ENCODE results near the gene VAV3. TPM values are rescaled to one million over a fixed set of nuclear protein-coding genes. Genes with fewer than 3 reads are reported as not detected.
A peak's percentile ranks its signal among the peaks of the same experiment; 100 is the strongest.

Gene VAV3
- polyA plus RNA-seq, 3 donors = 5.4 to 9.2 (median 9.0) TPM

GRCh38 chr1:107952989-107953388 is 12.0 kb downstream of the VAV3 start:
- no peak overlapping the region for H3K9ac ChIP-seq (ENCODE audit: insufficient read depth, low read length, poor library complexity, severe bottlenecking)
- peaks cover 99% of the 10 kb centered on the region for H3K79me2 ChIP-seq (ENCODE audit: insufficient read depth, low read length)
- H3K4me1 ChIP-seq (ENCODE audit: control insufficient read depth in 1 of 2, insufficient read depth in 2 of 2, low read length in 2 of 2) = peaks cover 46 to 64% of the 10 kb centered on the region in 2 donors
- WGBS (ENCODE audit: insufficient coverage) = 0% methylated on average over 2 of the region's 2 CpGs
- TF ChIP-seq, protein P1, sequence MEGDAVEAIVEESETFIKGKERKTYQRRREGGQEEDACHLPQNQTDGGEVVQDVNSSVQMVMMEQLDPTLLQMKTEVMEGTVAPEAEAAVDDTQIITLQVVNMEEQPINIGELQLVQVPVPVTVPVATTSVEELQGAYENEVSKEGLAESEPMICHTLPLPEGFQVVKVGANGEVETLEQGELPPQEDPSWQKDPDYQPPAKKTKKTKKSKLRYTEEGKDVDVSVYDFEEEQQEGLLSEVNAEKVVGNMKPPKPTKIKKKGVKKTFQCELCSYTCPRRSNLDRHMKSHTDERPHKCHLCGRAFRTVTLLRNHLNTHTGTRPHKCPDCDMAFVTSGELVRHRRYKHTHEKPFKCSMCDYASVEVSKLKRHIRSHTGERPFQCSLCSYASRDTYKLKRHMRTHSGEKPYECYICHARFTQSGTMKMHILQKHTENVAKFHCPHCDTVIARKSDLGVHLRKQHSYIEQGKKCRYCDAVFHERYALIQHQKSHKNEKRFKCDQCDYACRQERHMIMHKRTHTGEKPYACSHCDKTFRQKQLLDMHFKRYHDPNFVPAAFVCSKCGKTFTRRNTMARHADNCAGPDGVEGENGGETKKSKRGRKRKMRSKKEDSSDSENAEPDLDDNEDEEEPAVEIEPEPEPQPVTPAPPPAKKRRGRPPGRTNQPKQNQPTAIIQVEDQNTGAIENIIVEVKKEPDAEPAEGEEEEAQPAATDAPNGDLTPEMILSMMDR (IDR thresholded peaks at IDR 0.05) = no peak
- H3K36me3 ChIP-seq (replicated peaks in 1 of 2; ENCODE audit: control insufficient read depth in 1 of 2, insufficient read depth in 2 of 2, low read length in 2 of 2) = no peaks in the 10 kb centered on the region
- intact Hi-C loops (cut with micrococcal nuclease) = no loop called here
- no peak overlapping the region for H3K4me3 ChIP-seq (replicated peaks in 1 of 3; ENCODE audit: low read depth in 2 of 3, low read length in 3 of 3)
- Mint-ChIP-seq H3K27ac (peak overlapping the region in 6 of 7 donors; percentile 13 to 66 (median 40)), H3K4me1 (peaks cover 56% of the 10 kb centered on the region), H3K4me3 (peak overlapping the region in 1 of 2 donors; percentile 23), H3K9me3 (no peaks in the 10 kb centered on the region), H3K27me3 (ENCODE audit: low read depth in 3 of 3) (no peaks in the 10 kb centered on the region), H3K36me3 (peaks cover 0 to 2% of the 10 kb centered on the region in 2 donors)
- DNase-seq = peak in 2 of 3 donors; percentile 38 to 40
- no peaks in the 10 kb centered on the region for H3K27me3 ChIP-seq (ENCODE audit: control insufficient read depth in 2 of 2, insufficient read depth in 2 of 2, low read length in 2 of 2)
- H3K4me2 ChIP-seq (replicated peaks; ENCODE audit: extremely low read depth, low read length, poor library complexity, severe bottlenecking) = peak overlapping the region; percentile 9
- no peak overlapping the region for H2AFZ ChIP-seq (ENCODE audit: insufficient read depth, low read depth, low read length, poor library complexity, severe bottlenecking)
- H3K27ac ChIP-seq (ENCODE audit: low read depth in 1 of 2, low read length in 2 of 2) = peak overlapping the region in 1 of 2 donors; percentile 46
- H4K20me1 ChIP-seq (ENCODE audit: insufficient read depth, low read length) = peaks cover 52% of the 10 kb centered on the region
- no peaks in the 10 kb centered on the region for H3K9me3 ChIP-seq (replicated peaks in 1 of 2; ENCODE audit: control insufficient read depth in 1 of 2, insufficient read depth in 1 of 2, low read length in 2 of 2)

DNA sequence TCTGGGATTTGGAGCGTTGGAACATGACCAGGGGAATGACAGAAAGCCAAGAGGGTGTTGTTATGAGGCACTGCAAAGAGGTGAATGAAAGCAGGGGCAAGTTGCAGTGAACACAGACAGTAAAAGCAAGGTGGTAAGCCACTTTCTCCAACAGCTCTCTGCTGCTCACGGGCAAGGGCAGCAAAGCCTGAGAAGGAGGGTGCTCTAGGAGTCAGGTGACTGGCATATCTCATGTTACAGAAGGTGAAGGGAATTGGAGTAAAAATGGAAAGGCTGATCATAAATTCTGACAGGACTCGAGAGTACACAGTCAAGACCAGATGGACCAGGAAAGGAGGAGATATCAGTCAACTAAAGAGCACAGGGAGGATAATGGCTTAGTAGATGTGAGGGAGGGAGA is 14.5 kb downstream of the VAV3 start:
- no peaks in the 10 kb centered on the region for H3K27me3 ChIP-seq (ENCODE audit: control insufficient read depth in 2 of 2, insufficient read depth in 2 of 2, low read length in 2 of 2)
- no peak overlapping the region for H3K27ac ChIP-seq (ENCODE audit: low read depth in 1 of 2, low read length in 2 of 2)
- H3K9me3 Mint-ChIP-seq = peaks cover 0 to 2% (median 0%) of the 10 kb centered on the region in 7 donors
- peaks cover 98% of the 10 kb centered on the region for H3K79me2 ChIP-seq (ENCODE audit: insufficient read depth, low read length)
- H3K4me3 Mint-ChIP-seq = no peak overlapping the region
- no peak overlapping the region for H2AFZ ChIP-seq (ENCODE audit: insufficient read depth, low read depth, low read length, poor library complexity, severe bottlenecking)
- H4K20me1 ChIP-seq (ENCODE audit: insufficient read depth, low read length) = peaks cover 36% of the 10 kb centered on the region
- no peak for DNase-seq
- no peak overlapping the region for H3K4me2 ChIP-seq (replicated peaks; ENCODE audit: extremely low read depth, low read length, poor library complexity, severe bottlenecking)
- WGBS (ENCODE audit: insufficient coverage) = 64% methylated on average over 3 of the region's 3 CpGs
- no peak overlapping the region for H3K4me3 ChIP-seq (replicated peaks in 1 of 3; ENCODE audit: low read depth in 2 of 3, low read length in 3 of 3)
- no peaks in the 10 kb centered on the region for H3K36me3 ChIP-seq (replicated peaks in 1 of 2; ENCODE audit: control insufficient read depth in 1 of 2, insufficient read depth in 2 of 2, low read length in 2 of 2)
- peaks cover 60% of the 10 kb centered on the region for H3K4me1 Mint-ChIP-seq
- no peaks in the 10 kb centered on the region for H3K9me3 ChIP-seq (replicated peaks in 1 of 2; ENCODE audit: control insufficient read depth in 1 of 2, insufficient read depth in 1 of 2, low read length in 2 of 2)
- TF ChIP-seq, protein P1 (IDR thresholded peaks at IDR 0.05) = no peak
- intact Hi-C loops (cut with micrococcal nuclease) = no loop called here
- peaks cover 2 to 4% of the 10 kb centered on the region in 2 donors for H3K36me3 Mint-ChIP-seq
- H3K27ac Mint-ChIP-seq = peak overlapping the region in 1 of 7 donors; percentile 31
- no peaks in the 10 kb centered on the region for H3K27me3 Mint-ChIP-seq (ENCODE audit: low read depth in 3 of 3)
- peaks cover 28 to 45% of the 10 kb centered on the region in 2 donors for H3K4me1 ChIP-seq (ENCODE audit: control insufficient read depth in 1 of 2, insufficient read depth in 2 of 2, low read length in 2 of 2)
- no peak overlapping the region for H3K9ac ChIP-seq (ENCODE audit: insufficient read depth, low read length, poor library complexity, severe bottlenecking)

All from CD14-positive monocyte (primary cell).